Parathyroid adenoma (tissue), 2 donors: ENCODE results near the gene KLF15.

Experiments
- H2AFZ ChIP-seq: fragments of 300-600 bp; sonication (generic); one replicate; pipeline ENCODE4 v1.7.0; 2017; ENCODE audit warnings: antibody characterized with exemption, mild to moderate bottlenecking
- H3K27ac ChIP-seq: fragments of 300-600 bp; sonication (generic); one replicate; pipeline ENCODE4 v1.7.0; 2017
- H3K27me3 ChIP-seq: fragments of 300-600 bp; sonication (generic); one replicate; pipeline ENCODE4 v1.7.0; 2017; ENCODE audit warnings: low read length; ENCODE audit not compliant: control insufficient read depth, insufficient read depth
- H3K36me3 ChIP-seq: fragments of 300-600 bp; sonication (generic); one replicate; pipeline ENCODE4 v1.7.0; 2017; ENCODE audit warnings: low read length; ENCODE audit not compliant: control insufficient read depth, insufficient read depth
- H3K4me1 ChIP-seq: fragments of 300-600 bp; sonication (generic); one replicate; pipeline ENCODE4 v1.7.0; 2017; ENCODE audit warnings: control low read depth
- H3K4me2 ChIP-seq: fragments of 300-600 bp; sonication (generic); one replicate; pipeline ENCODE4 v1.7.0; 2017; ENCODE audit warnings: low read length
- H3K4me3 ChIP-seq: fragments of 300-600 bp; sonication (generic); one replicate; pipeline ENCODE4 v1.7.0; 2017; ENCODE audit warnings: low read depth, low read length
- H3K79me2 ChIP-seq: fragments of 300-600 bp; sonication (generic); one replicate; pipeline ENCODE4 v1.7.0; 2017; ENCODE audit warnings: control low read depth
- H3K9ac ChIP-seq: fragments of 300-600 bp; sonication (generic); one replicate; pipeline ENCODE4 v1.7.0; 2017; ENCODE audit warnings: mild to moderate bottlenecking
- H3K9me3 ChIP-seq: fragments of 300-600 bp; sonication (generic); one replicate; pipeline ENCODE4 v1.7.0; 2017; ENCODE audit warnings: low read length; ENCODE audit not compliant: control insufficient read depth
- TF ChIP-seq, protein P1 (sequence below): fragments of 300-600 bp; sonication (generic); IDR thresholded peaks from one replicate; pipeline ENCODE4 v1.7.0; 2017; ENCODE audit warnings: antibody characterized with exemption, mild to moderate bottlenecking
- donor health status: primary hyperparathyroidism.

The KLF15 gene

DNA sequence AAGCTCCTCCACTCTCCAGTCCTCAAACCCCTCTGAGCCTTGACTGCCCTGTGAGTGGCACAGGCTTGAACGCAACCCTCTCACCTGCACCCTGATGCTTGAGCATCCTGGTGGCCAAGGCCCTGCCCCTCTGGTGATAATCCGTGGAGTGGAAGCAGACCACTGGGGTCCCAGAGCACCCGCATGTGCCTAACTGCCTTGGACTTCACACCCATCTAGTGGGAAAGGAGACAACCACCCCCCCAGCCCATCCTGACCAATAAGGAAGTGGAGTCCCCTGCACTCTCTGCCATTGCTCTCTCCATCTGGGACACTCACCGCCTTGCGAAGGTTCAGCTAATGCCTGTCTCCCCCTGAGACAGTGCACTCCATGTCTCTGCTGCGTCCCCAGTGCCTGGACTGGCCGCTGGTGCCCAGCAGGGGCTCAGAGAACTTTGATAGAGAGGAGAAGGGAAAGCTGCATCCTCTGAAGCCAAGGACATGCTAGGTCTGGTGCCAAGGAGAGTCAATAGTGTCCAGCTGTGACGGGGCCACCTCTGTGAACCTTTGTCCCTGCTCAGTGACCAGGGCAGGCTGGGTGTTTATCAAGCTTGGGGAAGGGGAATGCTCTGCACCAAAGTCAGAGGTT lies 3.4 kb downstream of the KLF15 start:
- Histone ChIP-seq H2AFZ (no peak overlapping the region), H3K4me2 (no peak overlapping the region), H3K9ac (no peak overlapping the region), H3K27me3 (no peaks in the 10 kb centered on the region), H3K4me3 (no peak overlapping the region), H3K9me3 (no peaks in the 10 kb centered on the region), H3K4me1 (peaks cover 7% of the 10 kb centered on the region), H3K27ac (no peak overlapping the region), H3K79me2 (no peaks in the 10 kb centered on the region), H3K36me3 (no peaks in the 10 kb centered on the region)
- TF ChIP-seq, protein P1, sequence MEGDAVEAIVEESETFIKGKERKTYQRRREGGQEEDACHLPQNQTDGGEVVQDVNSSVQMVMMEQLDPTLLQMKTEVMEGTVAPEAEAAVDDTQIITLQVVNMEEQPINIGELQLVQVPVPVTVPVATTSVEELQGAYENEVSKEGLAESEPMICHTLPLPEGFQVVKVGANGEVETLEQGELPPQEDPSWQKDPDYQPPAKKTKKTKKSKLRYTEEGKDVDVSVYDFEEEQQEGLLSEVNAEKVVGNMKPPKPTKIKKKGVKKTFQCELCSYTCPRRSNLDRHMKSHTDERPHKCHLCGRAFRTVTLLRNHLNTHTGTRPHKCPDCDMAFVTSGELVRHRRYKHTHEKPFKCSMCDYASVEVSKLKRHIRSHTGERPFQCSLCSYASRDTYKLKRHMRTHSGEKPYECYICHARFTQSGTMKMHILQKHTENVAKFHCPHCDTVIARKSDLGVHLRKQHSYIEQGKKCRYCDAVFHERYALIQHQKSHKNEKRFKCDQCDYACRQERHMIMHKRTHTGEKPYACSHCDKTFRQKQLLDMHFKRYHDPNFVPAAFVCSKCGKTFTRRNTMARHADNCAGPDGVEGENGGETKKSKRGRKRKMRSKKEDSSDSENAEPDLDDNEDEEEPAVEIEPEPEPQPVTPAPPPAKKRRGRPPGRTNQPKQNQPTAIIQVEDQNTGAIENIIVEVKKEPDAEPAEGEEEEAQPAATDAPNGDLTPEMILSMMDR: no peak

GRCh38 chr3:126352476-126353454 lies 4.4 kb downstream of the KLF15 start:
- no peaks in the 10 kb centered on the region for H3K36me3 ChIP-seq
- H3K27ac ChIP-seq: no peak overlapping the region
- H3K4me3 ChIP-seq: no peak overlapping the region
- no peak overlapping the region for H3K4me2 ChIP-seq
- no peaks in the 10 kb centered on the region for H3K27me3 ChIP-seq
- TF ChIP-seq, protein P1: no peak
- no peaks in the 10 kb centered on the region for H3K9me3 ChIP-seq
- H2AFZ ChIP-seq: no peak overlapping the region
- H3K4me1 ChIP-seq: peaks cover 7% of the 10 kb centered on the region
- H3K9ac ChIP-seq: no peak overlapping the region
- no peaks in the 10 kb centered on the region for H3K79me2 ChIP-seq

DNA sequence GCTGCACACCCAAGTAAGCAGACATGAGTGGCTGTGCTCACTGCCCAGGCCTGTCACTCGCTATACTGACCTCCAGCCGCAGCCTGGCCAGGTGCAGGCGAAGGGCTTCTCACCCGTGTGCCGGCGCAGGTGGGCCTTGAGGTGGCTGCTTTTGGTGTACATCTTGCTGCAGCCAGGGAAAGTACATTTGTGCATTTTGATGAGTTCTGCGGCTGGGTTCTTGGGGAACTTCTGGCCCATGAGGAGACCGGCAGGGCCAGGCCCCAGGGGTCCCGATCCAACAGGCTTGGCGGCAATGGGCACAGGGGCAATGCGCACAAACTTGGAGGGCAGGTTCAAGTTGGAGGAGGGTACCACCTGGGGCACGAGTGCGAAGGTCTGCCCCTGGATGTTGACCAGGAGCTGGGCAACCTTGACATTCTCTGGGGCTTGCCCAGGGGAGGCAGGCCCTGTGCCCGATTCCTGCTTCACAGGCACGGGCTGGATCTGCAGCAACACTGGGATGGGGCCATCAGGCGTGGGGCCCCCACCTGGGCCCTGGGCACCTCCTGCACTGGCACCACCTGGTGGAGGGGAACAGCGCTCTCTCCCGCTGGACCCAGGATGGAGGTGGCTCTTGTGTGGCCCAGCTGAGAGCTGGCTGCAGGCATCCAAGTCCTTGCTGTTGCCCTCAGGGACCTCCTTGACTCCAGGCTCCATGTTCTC lies 5.3 kb downstream of the KLF15 start:
- Histone ChIP-seq H3K4me3 (no peak overlapping the region), H3K9me3 (no peaks in the 10 kb centered on the region), H3K27me3 (no peaks in the 10 kb centered on the region), H3K27ac (no peak overlapping the region), H3K36me3 (no peaks in the 10 kb centered on the region), H3K79me2 (no peaks in the 10 kb centered on the region), H2AFZ (no peak overlapping the region), H3K4me1 (peaks cover 7% of the 10 kb centered on the region), H3K9ac (no peak overlapping the region), H3K4me2 (no peak overlapping the region)
- TF ChIP-seq, protein P1: no peak

- H3K27ac ChIP-seq: no peak overlapping the region
- H3K36me3 ChIP-seq: no peaks in the 10 kb centered on the region
- peaks cover 5% of the 10 kb centered on the region for H3K4me1 ChIP-seq
- H3K4me2 ChIP-seq: no peak overlapping the region
- TF ChIP-seq, protein P1: no peak
- no peaks in the 10 kb centered on the region for H3K9me3 ChIP-seq
- H3K4me3 ChIP-seq: no peak overlapping the region
- no peaks in the 10 kb centered on the region for H3K79me2 ChIP-seq
- H3K9ac ChIP-seq: no peak overlapping the region
- H3K27me3 ChIP-seq: no peaks in the 10 kb centered on the region
- no peak overlapping the region for H2AFZ ChIP-seq
Measured at GRCh38 chr3:126351086-126351770, 6.0 kb downstream of the KLF15 start.
